ENCODE results near the gene MS4A14.
A peak's percentile ranks its signal among the peaks of the same experiment; 100 is the strongest.

MS4A14 gene

GRCh38 chr11:60371854-60372253 is 24.4 kb upstream of the MS4A14 start:
- no peak for TF ChIP-seq CTCF (IDR thresholded peaks at IDR 0.05; ENCODE audit: borderline replicate concordance, insufficient read depth, low read depth, low read length)
- no peak overlapping the region for H3K4me3 ChIP-seq (ENCODE audit: low read depth, low read length)

- H3K4me3 ChIP-seq (ENCODE audit: low read depth, low read length): no peak overlapping the region
- TF ChIP-seq CTCF (IDR thresholded peaks at IDR 0.05; ENCODE audit: borderline replicate concordance, insufficient read depth, low read depth, low read length): no peak
Measured at GRCh38 chr11:60372767-60373166, 23.5 kb upstream of the MS4A14 start.

GRCh38 chr11:60375316-60375715 is 20.9 kb upstream of the MS4A14 start:
- TF ChIP-seq CTCF (IDR thresholded peaks at IDR 0.05; ENCODE audit: borderline replicate concordance, insufficient read depth, low read depth, low read length): no peak
- no peak overlapping the region for H3K4me3 ChIP-seq (ENCODE audit: low read depth, low read length)

- no peak for TF ChIP-seq CTCF (IDR thresholded peaks at IDR 0.05; ENCODE audit: borderline replicate concordance, insufficient read depth, low read depth, low read length)
- H3K4me3 ChIP-seq (ENCODE audit: low read depth, low read length): no peak overlapping the region
Measured at GRCh38 chr11:60376601-60377000, 19.7 kb upstream of the MS4A14 start.

GRCh38 chr11:60377401-60378136 is 18.7 kb upstream of the MS4A14 start:
- H3K4me3 ChIP-seq (ENCODE audit: low read depth, low read length): no peak overlapping the region
- no peak for TF ChIP-seq CTCF (IDR thresholded peaks at IDR 0.05; ENCODE audit: borderline replicate concordance, insufficient read depth, low read depth, low read length)

- peak within 1 kb of the TSS; percentile 45 for H3K4me3 ChIP-seq (ENCODE audit: low read depth, low read length)
- TF ChIP-seq CTCF (IDR thresholded peaks at IDR 0.05; ENCODE audit: borderline replicate concordance, insufficient read depth, low read depth, low read length): no peak
Measured at GRCh38 chr11:60378354-60378753, 17.9 kb upstream of the MS4A14 start, which contains the start of gene MS4A7. MS4A7 (plus strand) TSS chr11:60378532; CDS start chr11:60383142, 4,610 bp downstream.

GRCh38 chr11:60389279-60389910 is 6.9 kb upstream of the MS4A14 start:
- TF ChIP-seq CTCF (IDR thresholded peaks at IDR 0.05; ENCODE audit: borderline replicate concordance, insufficient read depth, low read depth, low read length): no peak
- no peak overlapping the region for H3K4me3 ChIP-seq (ENCODE audit: low read depth, low read length)
